Activated naive CD8-positive, alpha-beta T cell treated with anti-CD3 and anti-CD28 coated beads, Interleukin-2, amount 50 U/mL, for 16 hours (primary cell): ENCODE measurements around the gene ADAM8.
"Not testable (repeated sequence)": the region's sequence is repeated elsewhere in the genome, so short reads cannot be mapped to it uniquely, and the experiment has no call there.

Experiments used
- DNase-seq: peaks from one replicate; pipeline ENCODE4 v3.0.0-alpha.2; 2020; ENCODE audit warnings: low read depth, low spot score

ADAM8 gene

GRCh38 chr10:133231244-133231945 lies 45.3 kb downstream of the ADAM8 start:
- DNase-seq = no peak

- no peak for DNase-seq
Observed at GRCh38 chr10:133230387-133231195, 46.1 kb downstream of the ADAM8 start.

GRCh38 chr10:133230044-133230361 lies 46.7 kb downstream of the ADAM8 start, which contains the start of gene UTF1:
UTF1 (plus strand) TSS chr10:133230217; CDS start chr10:133230289, 72 bp downstream.
- DNase-seq = no peak

GRCh38 chr10:133229265-133230043 lies 47.2 kb downstream of the ADAM8 start:
- no peak for DNase-seq

- DNase-seq = no peak
Observed at GRCh38 chr10:133227256-133227655, 49.4 kb downstream of the ADAM8 start.

GRCh38 chr10:133226251-133226808 lies 50.3 kb downstream of the ADAM8 start:
- DNase-seq = no peak

- no peak for DNase-seq
Observed at GRCh38 chr10:133225707-133226191, 50.9 kb downstream of the ADAM8 start.

- no peak for DNase-seq
Observed at GRCh38 chr10:133224756-133225372, 51.8 kb downstream of the ADAM8 start.

GRCh38 chr10:133224076-133224475 lies 52.6 kb downstream of the ADAM8 start:
- no peak for DNase-seq

- DNase-seq = not testable (repeated sequence)
Observed at GRCh38 chr10:133221756-133222155, 54.9 kb downstream of the ADAM8 start.

- no peak for DNase-seq
Observed at GRCh38 chr10:133221331-133221730, 55.3 kb downstream of the ADAM8 start.

- no peak for DNase-seq
Observed at GRCh38 chr10:133219782-133220181, 56.9 kb downstream of the ADAM8 start.

- no peak for DNase-seq
Observed at GRCh38 chr10:133218891-133219290, 57.8 kb downstream of the ADAM8 start.

GRCh38 chr10:133217800-133218589 lies 58.7 kb downstream of the ADAM8 start:
- DNase-seq = no peak

GRCh38 chr10:133216776-133217175 lies 59.9 kb downstream of the ADAM8 start:
- DNase-seq = no peak

GRCh38 chr10:133215586-133215985 lies 61.1 kb downstream of the ADAM8 start:
- no peak for DNase-seq

- DNase-seq = no peak
Observed at GRCh38 chr10:133214468-133215410, 61.9 kb downstream of the ADAM8 start.

- DNase-seq = no peak
Observed at GRCh38 chr10:133213641-133214467, 62.8 kb downstream of the ADAM8 start.
